HCT116 (cell line): ENCODE data around the gene SLC9A9. TPM values are rescaled to one million over a fixed set of nuclear protein-coding genes. Genes with fewer than 3 reads are reported as not detected.

Experiments
- ATAC-seq: fragments of 200-7000 bp; cut with Tn5 transposase; 2 replicates; pipeline ENCODE4 v1.9.1; 2020; ENCODE audit warnings: mild to moderate bottlenecking, moderate library complexity
- BruUV-seq: library from RNA; stranded (reverse); fragments of 400-500 nt; replicated peaks from 2 replicates; lab custom pipeline; 2021; lab: Mats Ljungman, UMichigan
- CTCF ChIA-PET: fragments of 300-600 bp; sonication (Branson Sonifier 250); formaldehyde crosslinking; loops from one replicate; lab custom pipeline; 2021; ENCODE audit warnings: antibody characterized with exemption; lab: Charles Lee
- POLR2A ChIA-PET: fragments of 300-600, 350-600 bp; sonication (Branson Sonifier 250); formaldehyde crosslinking; loops from one replicate; lab custom pipeline; 2021; ENCODE audit warnings: antibody characterized with exemption; lab: Charles Lee
- RAD21 ChIA-PET, 2 experiments: fragments of 300-600 bp; sonication (Branson Sonifier 250); formaldehyde crosslinking; loops; one replicate each; lab custom pipeline; 2023; ENCODE audit warnings: low total read pairs in 2 of 2; ENCODE audit not compliant: uncharacterized antibody in 2 of 2, unreplicated experiment in 2 of 2, low non-redundant PET in 1 of 2; lab: Charles Lee
- DNase-seq: peaks from one replicate; pipeline ENCODE4 v3.0.0-alpha.2; 2010; ENCODE audit warnings: low read depth, low spot score
- H2AFZ ChIP-seq: fragments of 200-600 bp; shearing (Covaris generic), sonication (generic); 2 replicates; pipeline ENCODE4 v1.6.1; 2017; ENCODE audit warnings: low read depth, mixed run types, mixed read lengths, antibody characterized with exemption, low read length; ENCODE audit not compliant: poor library complexity, severe bottlenecking
- H3K27ac ChIP-seq: 2 replicates; pipeline ENCODE4 v1.5.1; 2012; ENCODE audit warnings: low read depth, low read length
- H3K27me3 ChIP-seq: fragments of 200-600 bp; sonication (generic); 2 replicates; pipeline ENCODE4 v1.6.1; 2016; ENCODE audit warnings: mixed run types, low read length, mixed read lengths; ENCODE audit not compliant: insufficient read depth
- H3K36me3 ChIP-seq, 2 experiments: fragments of 200-500 bp in 1 of 2; fragments of 200-600 bp in 1 of 2; sonication (Bioruptor generic) in 1 of 2; sonication (generic) in 1 of 2; 2 replicates each; pipeline versions ENCODE4 v1.5.1 to v1.6.1; 2014 to 2016; ENCODE audit warnings: low read length in 2 of 2, inconsistent platforms in 1 of 2, mixed read lengths in 1 of 2, mixed run types in 1 of 2; ENCODE audit not compliant: insufficient read depth in 2 of 2, control insufficient read depth in 1 of 2
- H3K4me1 ChIP-seq, 2 experiments: fragments of 200-600 bp in 1 of 2; sonication (generic) in 1 of 2; 2 replicates each; pipeline versions ENCODE4 v1.5.1 to v1.6.1; 2012 to 2017; ENCODE audit warnings: low read length in 2 of 2, inconsistent platforms in 1 of 2, mild to moderate bottlenecking in 1 of 2, mixed read lengths in 1 of 2, mixed run types in 1 of 2, moderate library complexity in 1 of 2; ENCODE audit not compliant: insufficient read depth in 2 of 2, control insufficient read depth in 1 of 2
- H3K4me2 ChIP-seq: fragments of 200-600 bp; sonication (generic); 2 replicates; pipeline ENCODE4 v1.6.1; 2017; ENCODE audit warnings: mixed run types, low read length, mixed read lengths
- H3K4me3 ChIP-seq, 2 experiments: fragments of 200-600 bp in 1 of 2; sonication (generic) in 1 of 2; replicated peaks in 1 of 2; 2 replicates each; pipeline ENCODE4 v1.5.1; 2011 to 2016; ENCODE audit warnings: low read length in 2 of 2, control low read depth in 1 of 2, low read depth in 1 of 2, mild to moderate bottlenecking in 1 of 2, mixed read lengths in 1 of 2, mixed run types in 1 of 2
- H3K79me2 ChIP-seq: fragments of 200-600 bp; sonication (generic); 2 replicates; pipeline ENCODE4 v1.6.1; 2017; ENCODE audit warnings: mild to moderate bottlenecking, mixed run types, low read length, moderate library complexity, mixed read lengths; ENCODE audit not compliant: insufficient read depth
- H3K9ac ChIP-seq: fragments of 200-600 bp; sonication (generic); 2 replicates; pipeline ENCODE4 v1.6.1; 2016; ENCODE audit warnings: low read length, mixed read lengths
- H3K9me2 ChIP-seq: fragments of 200-600 bp; sonication (generic), shearing (Covaris generic); 2 replicates; pipeline ENCODE4 v1.6.1; 2017; ENCODE audit warnings: mixed run types, mild to moderate bottlenecking, moderate library complexity; ENCODE audit not compliant: insufficient read depth
- H3K9me3 ChIP-seq, 2 experiments: fragments of 200-500 bp in 1 of 2; fragments of 200-600 bp in 1 of 2; sonication (Bioruptor generic) in 1 of 2; sonication (generic) in 1 of 2; 2 replicates each; pipeline ENCODE4 v1.6.1; 2014 to 2017; ENCODE audit warnings: low read length in 2 of 2, mixed read lengths in 2 of 2, inconsistent platforms in 1 of 2, low read depth in 1 of 2, mild to moderate bottlenecking in 1 of 2, mixed run types in 1 of 2, moderate library complexity in 1 of 2; ENCODE audit not compliant: control insufficient read depth in 1 of 2, insufficient read depth in 1 of 2
- H4K20me1 ChIP-seq: fragments of 200-600 bp; sonication (generic), shearing (Covaris generic); 2 replicates; pipeline ENCODE4 v1.6.1; 2017; ENCODE audit warnings: mixed run types, mild to moderate bottlenecking, moderate library complexity; ENCODE audit not compliant: insufficient read depth
- CEBPB ChIP-seq: IDR thresholded peaks from 2 replicates; pipeline ENCODE4 v1.6.1; 2012; ENCODE audit warnings: low read depth
- ELF1 ChIP-seq: IDR thresholded peaks from 2 replicates; pipeline ENCODE4 v1.6.1; 2012; ENCODE audit warnings: low read depth, borderline replicate concordance
- EZH2phosphoT487 ChIP-seq: fragments of 200-600 bp; IDR thresholded peaks from 2 replicates; pipeline ENCODE4 v1.6.1; 2018; ENCODE audit warnings: antibody characterized with exemption, borderline replicate concordance
- JUND ChIP-seq: IDR thresholded peaks from 2 replicates; pipeline ENCODE4 v1.6.1; 2012
- POLR2A ChIP-seq: IDR thresholded peaks from 2 replicates; pipeline ENCODE4 v1.7.0; 2011; ENCODE audit warnings: borderline replicate concordance; ENCODE audit not compliant: insufficient read depth, insufficient read length; ENCODE audit errors: extremely low read depth
- POLR2AphosphoS5 ChIP-seq: IDR thresholded peaks from 2 replicates; pipeline ENCODE4 v1.6.1; 2011; ENCODE audit warnings: mild to moderate bottlenecking, low read depth, low read length, moderate library complexity
- SIN3A ChIP-seq: IDR thresholded peaks from 2 replicates; pipeline ENCODE4 v1.6.1; 2012; ENCODE audit warnings: low read depth
- SP1 ChIP-seq: IDR thresholded peaks from 2 replicates; pipeline ENCODE4 v1.6.1; 2012; ENCODE audit warnings: low read depth
- ZNF274 ChIP-seq: fragments of 200-500 bp; sonication (Bioruptor generic); IDR thresholded peaks from 2 replicates; pipeline ENCODE4 v1.6.1; 2014; ENCODE audit warnings: mild to moderate bottlenecking, low read depth, low read length, inconsistent platforms
- intact Hi-C: fragments of 100-400 bp; cut with micrococcal nuclease; formaldehyde crosslinking; loops from 2 replicates; pipeline ENCODE4 v1.10.0; 2022
- total RNA-seq: library from RNA; stranded (reverse); gene quantifications from one replicate; pipeline ENCODE4 v1.2.1, GENCODE V29; 2021; ENCODE audit not compliant: unreplicated experiment
- TF ChIP-seq, protein P1 (sequence below): IDR thresholded peaks from 2 replicates; pipeline ENCODE4 v1.6.1; 2011; ENCODE audit warnings: mild to moderate bottlenecking, low read length, moderate library complexity; ENCODE audit not compliant: insufficient replicate concordance; ENCODE audit errors: extremely low read depth
- TF ChIP-seq, protein P2 (sequence below): IDR thresholded peaks from 2 replicates; pipeline ENCODE4 v1.6.1; 2012; ENCODE audit warnings: low read depth
- TF ChIP-seq, protein P3 (sequence below): IDR thresholded peaks from 2 replicates; pipeline ENCODE4 v1.6.1; 2012

The SLC9A9 gene
- total RNA-seq, 1 experiment from 2014 or later: 0.20 TPM

DNA sequence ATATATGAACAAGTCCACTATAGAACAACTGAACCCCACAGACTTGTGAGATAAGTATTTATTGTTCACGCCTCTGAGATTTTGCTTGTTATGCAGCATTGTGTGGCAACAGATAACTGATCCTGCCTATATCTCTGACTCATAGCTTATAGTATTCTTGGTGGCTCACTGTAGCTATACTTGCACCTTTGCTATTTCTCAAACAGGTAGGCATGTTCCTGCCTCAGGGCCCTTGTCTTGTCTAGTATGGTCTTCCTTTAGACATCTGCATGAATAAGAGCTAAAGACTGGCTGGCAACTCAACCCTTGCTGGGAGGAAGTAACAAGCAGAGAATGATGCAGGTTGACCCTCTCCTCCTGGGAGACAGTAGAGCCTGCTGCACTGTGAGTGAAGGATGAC, 472.6 kb downstream of the SLC9A9 start:
- Histone ChIP-seq H3K4me2 (no peak overlapping the region), H3K79me2 (no peaks in the 10 kb centered on the region), H3K27ac (no peak overlapping the region), H3K9me2 (peaks cover 5% of the 10 kb centered on the region; the same call in 1 of the 2 replicates), H3K4me3 (no peak overlapping the region), H4K20me1 (no peaks in the 10 kb centered on the region), H3K9ac (no peak overlapping the region), H3K27me3 (no peaks in the 10 kb centered on the region), H3K9me3 (no peaks in the 10 kb centered on the region), H3K36me3 (no peaks in the 10 kb centered on the region), H3K4me1 (no peaks in the 10 kb centered on the region), H2AFZ (no peak overlapping the region)
- BruUV-seq: no TSS peak
- ChIA-PET POLR2A (no interaction called here), RAD21 (no interaction called here), CTCF (no interaction called here)
- intact Hi-C loops: no loop called here
- DNase-seq (no peak), ATAC-seq (no peak)
- TF ChIP-seq, protein P1, sequence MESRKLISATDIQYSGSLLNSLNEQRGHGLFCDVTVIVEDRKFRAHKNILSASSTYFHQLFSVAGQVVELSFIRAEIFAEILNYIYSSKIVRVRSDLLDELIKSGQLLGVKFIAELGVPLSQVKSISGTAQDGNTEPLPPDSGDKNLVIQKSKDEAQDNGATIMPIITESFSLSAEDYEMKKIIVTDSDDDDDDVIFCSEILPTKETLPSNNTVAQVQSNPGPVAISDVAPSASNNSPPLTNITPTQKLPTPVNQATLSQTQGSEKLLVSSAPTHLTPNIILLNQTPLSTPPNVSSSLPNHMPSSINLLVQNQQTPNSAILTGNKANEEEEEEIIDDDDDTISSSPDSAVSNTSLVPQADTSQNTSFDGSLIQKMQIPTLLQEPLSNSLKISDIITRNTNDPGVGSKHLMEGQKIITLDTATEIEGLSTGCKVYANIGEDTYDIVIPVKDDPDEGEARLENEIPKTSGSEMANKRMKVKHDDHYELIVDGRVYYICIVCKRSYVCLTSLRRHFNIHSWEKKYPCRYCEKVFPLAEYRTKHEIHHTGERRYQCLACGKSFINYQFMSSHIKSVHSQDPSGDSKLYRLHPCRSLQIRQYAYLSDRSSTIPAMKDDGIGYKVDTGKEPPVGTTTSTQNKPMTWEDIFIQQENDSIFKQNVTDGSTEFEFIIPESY: no peak
- TF ChIP-seq CEBPB (no peak), ELF1 (no peak), POLR2A (no peak), JUND (no peak), SP1 (no peak), EZH2phosphoT487 (no peak), POLR2AphosphoS5 (no peak), SIN3A (no peak), ZNF274 (no peak)
- TF ChIP-seq, protein P2, sequence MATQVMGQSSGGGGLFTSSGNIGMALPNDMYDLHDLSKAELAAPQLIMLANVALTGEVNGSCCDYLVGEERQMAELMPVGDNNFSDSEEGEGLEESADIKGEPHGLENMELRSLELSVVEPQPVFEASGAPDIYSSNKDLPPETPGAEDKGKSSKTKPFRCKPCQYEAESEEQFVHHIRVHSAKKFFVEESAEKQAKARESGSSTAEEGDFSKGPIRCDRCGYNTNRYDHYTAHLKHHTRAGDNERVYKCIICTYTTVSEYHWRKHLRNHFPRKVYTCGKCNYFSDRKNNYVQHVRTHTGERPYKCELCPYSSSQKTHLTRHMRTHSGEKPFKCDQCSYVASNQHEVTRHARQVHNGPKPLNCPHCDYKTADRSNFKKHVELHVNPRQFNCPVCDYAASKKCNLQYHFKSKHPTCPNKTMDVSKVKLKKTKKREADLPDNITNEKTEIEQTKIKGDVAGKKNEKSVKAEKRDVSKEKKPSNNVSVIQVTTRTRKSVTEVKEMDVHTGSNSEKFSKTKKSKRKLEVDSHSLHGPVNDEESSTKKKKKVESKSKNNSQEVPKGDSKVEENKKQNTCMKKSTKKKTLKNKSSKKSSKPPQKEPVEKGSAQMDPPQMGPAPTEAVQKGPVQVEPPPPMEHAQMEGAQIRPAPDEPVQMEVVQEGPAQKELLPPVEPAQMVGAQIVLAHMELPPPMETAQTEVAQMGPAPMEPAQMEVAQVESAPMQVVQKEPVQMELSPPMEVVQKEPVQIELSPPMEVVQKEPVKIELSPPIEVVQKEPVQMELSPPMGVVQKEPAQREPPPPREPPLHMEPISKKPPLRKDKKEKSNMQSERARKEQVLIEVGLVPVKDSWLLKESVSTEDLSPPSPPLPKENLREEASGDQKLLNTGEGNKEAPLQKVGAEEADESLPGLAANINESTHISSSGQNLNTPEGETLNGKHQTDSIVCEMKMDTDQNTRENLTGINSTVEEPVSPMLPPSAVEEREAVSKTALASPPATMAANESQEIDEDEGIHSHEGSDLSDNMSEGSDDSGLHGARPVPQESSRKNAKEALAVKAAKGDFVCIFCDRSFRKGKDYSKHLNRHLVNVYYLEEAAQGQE: no peak
- TF ChIP-seq, protein P3, sequence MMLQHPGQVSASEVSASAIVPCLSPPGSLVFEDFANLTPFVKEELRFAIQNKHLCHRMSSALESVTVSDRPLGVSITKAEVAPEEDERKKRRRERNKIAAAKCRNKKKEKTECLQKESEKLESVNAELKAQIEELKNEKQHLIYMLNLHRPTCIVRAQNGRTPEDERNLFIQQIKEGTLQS: no peak
